Transverse colon (tissue), 4 donors: ENCODE data around the gene FCHSD2. TPM values are rescaled to one million over a fixed set of nuclear protein-coding genes. Genes with fewer than 3 reads are reported as not detected.

Source experiments
- DNase-seq: peaks from one replicate; pipeline ENCODE4 v3.0.0-alpha.2; 2019
- H3K27ac ChIP-seq, 4 donors: fragments of 200-600 bp; sonication (generic); 2 replicates each; pipeline ENCODE4 v1.5.1; 2016 to 2018; ENCODE audit warnings: inconsistent platforms in 4 of 4
- H3K27me3 ChIP-seq: fragments of 200-600 bp; sonication (generic); 2 replicates; pipeline ENCODE4 v1.5.1; 2017; ENCODE audit warnings: inconsistent platforms
- H3K36me3 ChIP-seq, 4 donors: fragments of 200-600 bp; sonication (generic); 2 replicates each; pipeline ENCODE4 v1.5.1; 2017 to 2019; ENCODE audit warnings: inconsistent platforms in 4 of 4
- H3K4me1 ChIP-seq, 4 donors: fragments of 200-600 bp; sonication (generic); 2 replicates each; pipeline ENCODE4 v1.5.1; 2017 to 2020; ENCODE audit warnings: inconsistent platforms in 4 of 4
- H3K4me3 ChIP-seq, 4 donors: fragments of 200-600 bp; sonication (generic); 1 replicate in 1 of 4; 2 replicates in 3 of 4; pipeline versions ENCODE4 v1.5.1 to v1.6.1; 2017 to 2019; ENCODE audit warnings: inconsistent platforms in 4 of 4
- H3K9me3 ChIP-seq, 2 donors: fragments of 200-600 bp; sonication (generic); 2 replicates each; pipeline ENCODE4 v1.5.1; 2017 to 2019; ENCODE audit warnings: inconsistent platforms in 2 of 2
- CTCF ChIP-seq, 5 experiments: fragments of 200-600 bp in 3 of 5; fragments of 450-650 bp in 2 of 5; sonication (generic) in 3 of 5; IDR thresholded peaks; 1 replicate in 2 of 5; 2 replicates in 3 of 5; pipeline ENCODE4 v1.5.1; 2016 to 2017; ENCODE audit warnings: antibody characterized with exemption in 5 of 5, inconsistent platforms in 3 of 5, mild to moderate bottlenecking in 2 of 5, moderate library complexity in 1 of 5
- EP300 ChIP-seq: sonication (generic); formaldehyde crosslinking; IDR thresholded peaks from one replicate; pipeline ENCODE4 v1.6.1; 2017; ENCODE audit warnings: antibody characterized with exemption, low read depth
- POLR2A ChIP-seq: fragments of 450-650 bp; IDR thresholded peaks from one replicate; pipeline ENCODE4 v1.6.1; 2016; ENCODE audit warnings: antibody characterized with exemption, mild to moderate bottlenecking, moderate library complexity
- POLR2AphosphoS5 ChIP-seq, 3 donors: sonication (generic); formaldehyde crosslinking; IDR thresholded peaks; one replicate each; pipeline ENCODE4 v1.6.1; 2016; ENCODE audit warnings: antibody characterized with exemption in 3 of 3
- WGBS, 2 donors: methylation state at CpG; one replicate each; pipeline ENCODE4 v1.1.5; 2018; ENCODE audit warnings: low coverage in 1 of 2; 5-methylcytosine and 5-hydroxymethylcytosine counted together
- in situ Hi-C, 4 donors: fragments of 200-750 bp; cut with MboI; loops; one replicate each; pipeline versions ENCODE4 v1.15.0 to v1.15.1; 2017; ENCODE audit warnings: low sequenced_read_pairs in 3 of 4, low pct_ligation_motif_present in 1 of 4, low pct_unique_long_range_greater_than_20kb in 1 of 4
- intact Hi-C: fragments of 100-400 bp; cut with DNase I; formaldehyde crosslinking; loops from one replicate; pipeline ENCODE4 v1.15.1; 2023; ENCODE audit warnings: low total_unique reads
- total RNA-seq, 4 donors: library from RNA; depleted of rRNA; stranded (reverse); fragments of >200 nt; gene quantifications; one replicate each; pipeline ENCODE4 v1.1.0, GENCODE V29; 2016

Gene FCHSD2
- total RNA-seq, 4 donors from 2014 or later: 9.1 to 15.9 (median 15.0) TPM

GRCh38 chr11:73095613-73096012 lies 46.5 kb downstream of the FCHSD2 start:
- peak overlapping the region in 2 of 4 donors; percentile 16 to 28 for H3K27ac ChIP-seq
- 72 to 77% methylated on average over 2 of the region's 2 CpGs for WGBS, 2 donors

GRCh38 chr11:73091521-73092305 lies 50.4 kb downstream of the FCHSD2 start:
- Histone ChIP-seq H3K4me1 (peaks cover 0 to 11% (median 0%) of the 10 kb centered on the region in 4 donors), H3K4me3 (no peak overlapping the region), H3K27me3 (no peaks in the 10 kb centered on the region), H3K9me3 (no peaks in the 10 kb centered on the region), H3K36me3 (no peaks in the 10 kb centered on the region), H3K27ac (no peak overlapping the region)
- TF ChIP-seq CTCF (IDR thresholded peaks at IDR 0.05) (no peak), EP300 (no peak), POLR2AphosphoS5 (IDR thresholded peaks at IDR 0.05) (no peak), POLR2A (no peak)
- intact Hi-C loops (no loop called here), in situ Hi-C loops (no loop called here)
- WGBS, 2 donors: 81 to 88% methylated on average over 6 to 9 of the region's 9 CpGs
- DNase-seq: no peak

More at GRCh38 chr11:73095613-73096012, 46.5 kb downstream of the FCHSD2 start:
- no peaks in the 10 kb centered on the region for H3K36me3 ChIP-seq
- no peak for TF ChIP-seq CTCF (IDR thresholded peaks at IDR 0.05)
- no peak for TF ChIP-seq POLR2A
- TF ChIP-seq EP300: no peak
- in situ Hi-C loops: no loop called here
- intact Hi-C loops: no loop called here
- peaks cover 0 to 17% (median 0%) of the 10 kb centered on the region in 4 donors for H3K4me1 ChIP-seq
- H3K4me3 ChIP-seq: no peak overlapping the region
- H3K27me3 ChIP-seq: no peaks in the 10 kb centered on the region
- DNase-seq: no peak
- H3K9me3 ChIP-seq: no peaks in the 10 kb centered on the region

- in situ Hi-C loops: no loop called here
- H3K4me1 ChIP-seq: no peaks in the 10 kb centered on the region
- H3K27ac ChIP-seq: no peak overlapping the region
- TF ChIP-seq POLR2AphosphoS5 (IDR thresholded peaks at IDR 0.05) (no peak), CTCF (IDR thresholded peaks at IDR 0.05) (no peak), EP300 (no peak), POLR2A (no peak)
- WGBS, 2 donors: 56 to 100% methylated on average over 1 of the region's 1 CpG
- H3K9me3 ChIP-seq: no peaks in the 10 kb centered on the region
- intact Hi-C loops: no loop called here
- no peaks in the 10 kb centered on the region for H3K27me3 ChIP-seq
- H3K36me3 ChIP-seq: no peaks in the 10 kb centered on the region
- DNase-seq: no peak
- no peak overlapping the region for H3K4me3 ChIP-seq
Observed at GRCh38 chr11:73087730-73088129, 54.4 kb downstream of the FCHSD2 start.

GRCh38 chr11:73085189-73085875 lies 56.8 kb downstream of the FCHSD2 start:
- H3K36me3 ChIP-seq: no peaks in the 10 kb centered on the region
- no peak overlapping the region for H3K4me3 ChIP-seq
- TF ChIP-seq EP300 (no peak), POLR2A (no peak), POLR2AphosphoS5 (IDR thresholded peaks at IDR 0.05) (no peak), CTCF (IDR thresholded peaks at IDR 0.05) (no peak)
- 83 to 84% methylated on average over 2 to 4 of the region's 4 CpGs for WGBS, 2 donors
- no peak for DNase-seq
- intact Hi-C loops: no loop called here
- no peaks in the 10 kb centered on the region for H3K27me3 ChIP-seq
- no peak overlapping the region for H3K27ac ChIP-seq
- H3K4me1 ChIP-seq: no peaks in the 10 kb centered on the region
- in situ Hi-C loops: no loop called here
- no peaks in the 10 kb centered on the region for H3K9me3 ChIP-seq
